Lung (tissue), 12 donors: ENCODE data around the gene LAMA3. TPM values are rescaled to one million over a fixed set of nuclear protein-coding genes. Genes with fewer than 3 reads are reported as not detected.

ENCODE experiments used
- ATAC-seq: fragments of 200-7000 bp; cut with Tn5 transposase; one replicate; pipeline ENCODE4 v1.9.1; 2020; ENCODE audit warnings: moderate number of reproducible peaks; ENCODE audit not compliant: insufficient read depth, low FRiP score
- DNase-seq, 3 donors: peaks; one replicate each; pipeline ENCODE4 v3.0.0-alpha.2; 2013 to 2017
- H3K27ac ChIP-seq, 2 donors: one replicate each; pipeline ENCODE4 v1.5.1; 2013; ENCODE audit warnings: mild to moderate bottlenecking in 2 of 2, moderate library complexity in 2 of 2, control low read depth in 1 of 2, inconsistent platforms in 1 of 2, low read depth in 1 of 2, low read length in 1 of 2
- H3K27me3 ChIP-seq, 3 donors: one replicate each; pipeline ENCODE4 v1.5.1; 2013; ENCODE audit warnings: low read length in 2 of 3; ENCODE audit not compliant: control insufficient read depth in 3 of 3, insufficient read depth in 3 of 3
- H3K36me3 ChIP-seq, 4 donors: one replicate each; pipeline ENCODE4 v1.5.1; 2013; ENCODE audit warnings: low read length in 4 of 4, mild to moderate bottlenecking in 1 of 4, moderate library complexity in 1 of 4; ENCODE audit not compliant: control insufficient read depth in 4 of 4, insufficient read depth in 4 of 4
- H3K4me1 ChIP-seq, 5 donors: one replicate each; pipeline ENCODE4 v1.5.1; 2013; ENCODE audit warnings: low read length in 5 of 5, mild to moderate bottlenecking in 2 of 5, moderate library complexity in 1 of 5; ENCODE audit not compliant: control insufficient read depth in 5 of 5, insufficient read depth in 5 of 5
- H3K4me3 ChIP-seq: one replicate; pipeline ENCODE4 v1.5.1; 2013; ENCODE audit warnings: mild to moderate bottlenecking, control low read depth, moderate library complexity
- H3K9ac ChIP-seq, 2 donors: one replicate each; pipeline ENCODE4 v1.5.1; 2013; ENCODE audit warnings: low read length in 2 of 2, control low read depth in 1 of 2; ENCODE audit not compliant: insufficient read depth in 1 of 2
- H3K9me3 ChIP-seq, 4 donors: one replicate each; pipeline ENCODE4 v1.5.1; 2013; ENCODE audit warnings: low read length in 3 of 4, mild to moderate bottlenecking in 1 of 4, moderate library complexity in 1 of 4; ENCODE audit not compliant: control insufficient read depth in 4 of 4, insufficient read depth in 3 of 4
- WGBS, 2 donors: extraction: QIAGEN DNeasy Blood & Tissue Kit; methylation state at CpG; one replicate each; pipeline ENCODE4 v1.1.7; 2013; 5-methylcytosine and 5-hydroxymethylcytosine counted together
- polyA plus RNA-seq, 2 donors: library from polyadenylated mRNA; stranded (reverse); fragments of 200-250 nt; gene quantifications; one replicate each; pipeline ENCODE4 v1.2.1, GENCODE V29; 2013
- total RNA-seq, 2 donors: library from RNA; depleted of rRNA in 1 of 2; stranded (reverse); fragments of >200 nt in 1 of 2; gene quantifications; one replicate each; pipeline ENCODE4 v1.2.1, GENCODE V29; 2014 to 2021
- TF ChIP-seq, protein P1 (sequence below): IDR thresholded peaks from 2 replicates; pipeline ENCODE4 v1.5.1; 2012; ENCODE audit warnings: mild to moderate bottlenecking; ENCODE audit errors: control extremely low read depth, extremely low read depth
- donor health status: control.
- donor health status: control.
- donor health status: Bipolar disorder and iron deficiency.
- donor health status: healthy.
- donor health status: DM: yes; HTN: yes; CAD: no.

The LAMA3 gene
- total and polyA plus RNA-seq, 4 donors = 14.1 to 110 (median 51.9) TPM

DNA sequence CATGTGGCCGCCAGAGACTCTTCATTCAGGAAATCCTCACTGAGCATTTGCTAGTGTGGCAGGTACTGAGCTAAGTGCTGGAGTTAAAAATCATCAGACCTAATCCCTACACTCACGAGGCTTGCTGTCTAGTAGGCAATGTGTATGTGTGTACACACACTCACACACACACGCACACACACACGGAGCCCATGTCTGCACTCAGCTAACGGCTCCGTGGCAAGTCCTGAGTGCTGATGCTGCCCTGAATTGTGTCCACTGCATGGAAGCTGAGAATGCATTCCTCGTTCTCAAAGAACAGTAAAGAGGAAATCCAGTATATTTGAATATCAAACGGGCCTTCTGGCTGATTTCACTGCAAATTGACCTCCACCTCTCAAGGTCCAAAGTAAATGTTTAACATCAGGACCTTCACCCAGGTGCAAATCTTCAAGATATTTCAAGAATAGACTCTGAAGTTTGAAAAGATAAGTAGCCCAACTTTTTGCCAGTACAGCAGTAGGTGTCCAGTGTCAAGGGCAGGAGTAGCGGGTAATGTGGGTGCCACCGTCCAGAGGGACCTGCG, 189.2 kb downstream of the LAMA3 start:
- H3K9ac ChIP-seq = no peak overlapping the region
- TF ChIP-seq, protein P1, sequence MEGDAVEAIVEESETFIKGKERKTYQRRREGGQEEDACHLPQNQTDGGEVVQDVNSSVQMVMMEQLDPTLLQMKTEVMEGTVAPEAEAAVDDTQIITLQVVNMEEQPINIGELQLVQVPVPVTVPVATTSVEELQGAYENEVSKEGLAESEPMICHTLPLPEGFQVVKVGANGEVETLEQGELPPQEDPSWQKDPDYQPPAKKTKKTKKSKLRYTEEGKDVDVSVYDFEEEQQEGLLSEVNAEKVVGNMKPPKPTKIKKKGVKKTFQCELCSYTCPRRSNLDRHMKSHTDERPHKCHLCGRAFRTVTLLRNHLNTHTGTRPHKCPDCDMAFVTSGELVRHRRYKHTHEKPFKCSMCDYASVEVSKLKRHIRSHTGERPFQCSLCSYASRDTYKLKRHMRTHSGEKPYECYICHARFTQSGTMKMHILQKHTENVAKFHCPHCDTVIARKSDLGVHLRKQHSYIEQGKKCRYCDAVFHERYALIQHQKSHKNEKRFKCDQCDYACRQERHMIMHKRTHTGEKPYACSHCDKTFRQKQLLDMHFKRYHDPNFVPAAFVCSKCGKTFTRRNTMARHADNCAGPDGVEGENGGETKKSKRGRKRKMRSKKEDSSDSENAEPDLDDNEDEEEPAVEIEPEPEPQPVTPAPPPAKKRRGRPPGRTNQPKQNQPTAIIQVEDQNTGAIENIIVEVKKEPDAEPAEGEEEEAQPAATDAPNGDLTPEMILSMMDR = no peak
- DNase-seq = no peak
- H3K4me3 ChIP-seq = no peak overlapping the region
- peaks cover 0 to 3% (median 0%) of the 10 kb centered on the region in 4 donors for H3K36me3 ChIP-seq
- peaks cover 0 to 3% (median 0%) of the 10 kb centered on the region in 5 donors for H3K4me1 ChIP-seq
- no peaks in the 10 kb centered on the region for H3K9me3 ChIP-seq
- no peak overlapping the region for H3K27ac ChIP-seq
- peaks cover 0 to 3% (median 0%) of the 10 kb centered on the region in 3 donors for H3K27me3 ChIP-seq
- WGBS, 2 donors = 87 to 90% methylated on average over 11 of the region's 11 CpGs
- no peak for ATAC-seq

DNA sequence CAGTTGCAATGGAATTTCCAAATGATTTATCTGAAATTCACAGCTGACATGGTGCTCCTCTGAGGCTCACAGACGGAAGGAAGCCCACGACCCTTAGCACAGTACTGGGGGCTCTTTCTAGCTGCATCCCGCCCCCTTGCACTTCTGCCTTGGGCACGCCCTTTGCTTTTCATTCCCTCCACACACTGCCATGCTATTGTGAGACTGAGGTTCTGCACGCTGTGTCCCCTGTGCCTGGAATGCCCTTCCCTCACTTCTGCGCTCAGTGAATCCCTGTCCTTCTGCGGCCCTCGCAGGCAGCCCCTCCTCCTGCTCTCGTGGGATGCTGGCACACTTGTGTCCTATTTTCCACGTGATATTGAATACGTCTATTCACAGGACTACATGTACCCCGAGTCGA, 189.9 kb downstream of the LAMA3 start:
- ATAC-seq = no peak
- no peak for DNase-seq
- H3K9ac ChIP-seq = no peak overlapping the region
- H3K4me1 ChIP-seq = peaks cover 0 to 3% (median 0%) of the 10 kb centered on the region in 5 donors
- H3K4me3 ChIP-seq = no peak overlapping the region
- no peak overlapping the region for H3K27ac ChIP-seq
- no peaks in the 10 kb centered on the region for H3K9me3 ChIP-seq
- peaks cover 0 to 3% (median 0%) of the 10 kb centered on the region in 4 donors for H3K36me3 ChIP-seq
- TF ChIP-seq, protein P1 = no peak
- peaks cover 0 to 2% (median 0%) of the 10 kb centered on the region in 3 donors for H3K27me3 ChIP-seq
- WGBS, 2 donors = 90 to 94% methylated on average over 13 of the region's 13 CpGs

- ATAC-seq (no peak), DNase-seq (no peak)
- Histone ChIP-seq H3K36me3 (peaks cover 0 to 3% (median 0%) of the 10 kb centered on the region in 4 donors), H3K9me3 (no peaks in the 10 kb centered on the region), H3K27me3 (no peaks in the 10 kb centered on the region), H3K4me1 (peaks cover 0 to 3% (median 0%) of the 10 kb centered on the region in 5 donors), H3K9ac (no peak overlapping the region), H3K4me3 (no peak overlapping the region), H3K27ac (no peak overlapping the region)
- WGBS, 2 donors = 87 to 92% methylated on average over 7 of the region's 7 CpGs
- TF ChIP-seq, protein P1 = no peak
Observed at GRCh38 chr18:23879544-23879943, 190.3 kb downstream of the LAMA3 start.
